Right cardiac atrium (tissue), 5 donors: ENCODE data around the gene TTC13. TPM values are rescaled to one million over a fixed set of nuclear protein-coding genes. Genes with fewer than 3 reads are reported as not detected.
"Not testable (repeated sequence)": the region's sequence is repeated elsewhere in the genome, so short reads cannot be mapped to it uniquely, and the experiment has no call there.

ENCODE experiments used
- ATAC-seq, 2 donors: fragments of 200-7000 bp; cut with Tn5 transposase; one replicate each; pipeline versions ENCODE4 v1.8.0 to v1.9.1; 2020; ENCODE audit warnings: moderate library complexity in 2 of 2, mild to moderate bottlenecking in 1 of 2
- DNase-seq, 3 donors: peaks; one replicate each; pipeline ENCODE4 v3.0.0-alpha.2; 2020
- H3K27ac ChIP-seq: one replicate; pipeline ENCODE4 v1.5.1; 2013; ENCODE audit warnings: mild to moderate bottlenecking, low read length, control low read depth, moderate library complexity
- H3K27me3 ChIP-seq: one replicate; pipeline ENCODE4 v1.6.1; 2013; ENCODE audit not compliant: control insufficient read depth, insufficient read depth
- H3K4me1 ChIP-seq: one replicate; pipeline ENCODE4 v1.6.1; 2013; ENCODE audit warnings: low read length; ENCODE audit not compliant: control insufficient read depth, insufficient read depth
- H3K4me3 ChIP-seq: one replicate; pipeline ENCODE4 v1.5.1; 2013; ENCODE audit warnings: low read length, control low read depth
- H3K9me3 ChIP-seq: one replicate; pipeline ENCODE4 v1.6.1; 2013; ENCODE audit warnings: low read length; ENCODE audit not compliant: control insufficient read depth
- WGBS: extraction: QIAGEN DNeasy Blood & Tissue Kit; methylation state at CpG from one replicate; pipeline ENCODE4 v1.1.7; 2013; 5-methylcytosine and 5-hydroxymethylcytosine counted together
- intact Hi-C, 4 donors: fragments of 100-400 bp; cut with DNase I; formaldehyde crosslinking; loops; one replicate each; pipeline versions ENCODE4 v1.11.0 to v1.14.0; 2022 to 2023
- polyA plus RNA-seq: library from polyadenylated mRNA; stranded (reverse); fragments of 200-250 nt; gene quantifications from one replicate; pipeline ENCODE4 v1.2.3, GENCODE V29; 2013
- total RNA-seq, 4 donors: library from RNA; stranded (reverse); fragmentation: NEBNext Ultra II Directional; extraction: Animal tissue kit (Norgen Biotek cat#: 25700); gene quantifications; one replicate each; pipeline ENCODE4 v1.2.1, GENCODE V29; 2021
- donor health status: healthy with polysubstance abuse.
- donor health status: DM: no; HTN: yes; CAD: no.
- donor health status: DM: no; HTN: no; CAD: no.
- donor health status: DM: no; HTN: yes; CAD: no; lungs with severe emphysema.
- donor health status: DM: yes; HTN: yes; CAD: no.

TTC13 gene
- total and polyA plus RNA-seq, 5 donors, result 4.5 to 8.6 (median 6.5) TPM

- no peak overlapping the region for H3K27ac ChIP-seq
- WGBS, result 91% methylated on average over 3 of the region's 3 CpGs
- intact Hi-C loops, result no loop called here
- H3K4me3 ChIP-seq, result no peak overlapping the region
- ATAC-seq (no peak), DNase-seq (no peak)
- no peaks in the 10 kb centered on the region for H3K27me3 ChIP-seq
- no peaks in the 10 kb centered on the region for H3K4me1 ChIP-seq
- H3K9me3 ChIP-seq, result no peaks in the 10 kb centered on the region
These were observed 8.8 kb upstream of the TTC13 start for GRCh38 chr1:230987448-230987847.

GRCh38 chr1:230986976-230987375, 8.3 kb upstream of the TTC13 start:
- no peaks in the 10 kb centered on the region for H3K9me3 ChIP-seq
- no peaks in the 10 kb centered on the region for H3K27me3 ChIP-seq
- 85% methylated on average over 7 of the region's 7 CpGs for WGBS
- DNase-seq (no peak), ATAC-seq (no peak)
- no peaks in the 10 kb centered on the region for H3K4me1 ChIP-seq
- no peak overlapping the region for H3K4me3 ChIP-seq
- no peak overlapping the region for H3K27ac ChIP-seq
- intact Hi-C loops, result no loop called here

- no peak for DNase-seq
- intact Hi-C loops, result no loop called here
These were observed 7.0 kb upstream of the TTC13 start for GRCh38 chr1:230985711-230986110.

DNA sequence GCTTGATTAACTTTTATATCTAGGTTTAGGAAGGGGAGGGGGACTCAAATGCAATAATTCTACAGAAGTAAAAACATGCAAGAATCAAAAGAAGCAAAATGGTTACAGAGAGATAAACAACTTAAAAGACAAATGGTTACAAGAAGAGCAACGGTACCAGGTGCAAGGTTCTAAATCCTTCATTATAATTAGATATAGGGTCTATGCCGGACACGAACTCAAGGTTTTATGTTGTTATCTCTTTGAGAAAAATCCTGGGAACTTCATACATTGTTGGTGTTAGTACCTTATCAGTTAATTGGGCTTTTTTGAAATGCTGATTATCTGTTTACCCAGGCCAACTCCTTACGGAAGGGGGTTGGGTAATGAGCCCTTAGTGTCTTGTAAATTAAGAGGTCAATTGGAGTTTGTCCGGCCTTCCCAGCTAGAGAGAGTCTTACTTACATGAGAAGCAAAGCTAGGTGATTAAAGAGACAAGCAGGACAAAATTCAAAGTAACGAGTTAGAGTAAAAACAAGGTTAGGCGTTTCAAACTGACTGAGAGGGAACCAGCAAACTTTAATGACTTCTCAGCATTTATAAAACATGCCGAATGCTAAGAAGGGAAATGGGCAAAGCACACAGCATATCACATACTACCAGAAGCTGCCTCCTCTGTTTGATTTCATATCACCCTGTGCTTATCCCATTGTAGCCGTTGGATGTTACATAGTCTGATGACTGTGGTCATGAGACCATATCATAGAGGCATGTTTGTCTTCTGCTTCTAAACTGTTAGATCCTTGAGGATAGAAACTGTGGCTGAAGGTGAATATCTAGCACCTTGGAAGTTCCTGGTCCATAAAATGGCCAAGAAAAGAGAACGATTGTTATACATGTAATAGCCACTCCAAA, 6.2 kb upstream of the TTC13 start:
- H3K27me3 ChIP-seq, ATAC-seq, DNase-seq, H3K9me3 ChIP-seq, H3K27ac ChIP-seq, intact Hi-C loops, H3K4me3 ChIP-seq, H3K4me1 ChIP-seq: not testable (repeated sequence)
- WGBS, result 72% methylated on average over 10 of the region's 10 CpGs

More at GRCh38 chr1:230985711-230986110, 7.0 kb upstream of the TTC13 start:
- Histone ChIP-seq H3K4me1 (no peaks in the 10 kb centered on the region), H3K27me3 (no peaks in the 10 kb centered on the region), H3K27ac (no peak overlapping the region), H3K4me3 (no peak overlapping the region), H3K9me3 (no peaks in the 10 kb centered on the region)
- no peak for ATAC-seq
- 95% methylated on average over 6 of the region's 6 CpGs for WGBS

- WGBS, result 87% methylated on average over 5 of the region's 5 CpGs
- H3K27me3 ChIP-seq, result no peaks in the 10 kb centered on the region
- no peak for ATAC-seq
- no peak overlapping the region for H3K27ac ChIP-seq
- intact Hi-C loops, result no loop called here
- no peak overlapping the region for H3K4me3 ChIP-seq
- no peak for DNase-seq
- H3K9me3 ChIP-seq, result no peaks in the 10 kb centered on the region
- no peaks in the 10 kb centered on the region for H3K4me1 ChIP-seq
These were observed 5.2 kb upstream of the TTC13 start for GRCh38 chr1:230983811-230984210.

DNA sequence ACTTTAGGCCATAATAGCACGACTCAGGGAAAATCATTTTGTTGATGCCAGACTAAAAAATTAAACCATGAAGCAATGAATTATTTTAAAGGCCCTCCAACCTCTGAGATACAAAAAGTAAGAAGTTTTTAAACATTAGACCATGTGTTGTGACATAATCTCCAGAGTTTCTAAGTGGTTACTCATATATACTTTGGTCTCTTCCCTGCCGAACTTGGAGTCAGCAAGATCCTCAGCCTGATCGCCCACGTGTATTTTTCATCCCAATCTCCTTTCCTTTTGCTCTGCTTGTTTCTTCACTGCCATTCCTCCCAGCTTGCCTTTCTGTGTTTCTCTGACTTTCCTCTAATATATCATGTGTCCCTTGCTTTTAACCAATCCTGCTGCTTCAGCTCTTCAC, 4.0 kb upstream of the TTC13 start:
- H3K4me3 ChIP-seq, result no peak overlapping the region
- WGBS, result 76% methylated on average over 4 of the region's 4 CpGs

DNA sequence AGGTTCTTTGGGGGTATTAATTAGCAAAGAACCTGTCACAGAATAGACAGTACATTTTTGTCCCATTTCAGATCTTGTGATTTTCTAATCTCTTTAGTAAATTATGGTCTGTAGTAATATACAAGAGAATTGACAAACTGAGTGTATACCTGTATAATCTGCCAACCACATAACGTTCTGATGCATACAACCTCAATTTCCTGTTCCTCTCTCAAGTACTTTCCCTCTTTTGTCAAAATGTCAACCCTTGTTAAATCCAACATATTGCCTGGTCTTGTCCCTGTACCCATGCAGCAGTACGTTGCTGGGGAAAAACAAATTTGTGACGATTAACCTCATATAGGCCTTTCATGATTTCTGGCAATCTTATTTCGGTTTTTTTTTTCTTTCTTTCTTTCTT, 1.3 kb upstream of the TTC13 start:
- no peak overlapping the region for H3K27ac ChIP-seq
- H3K4me3 ChIP-seq, result peak overlapping the region; percentile 84
- no peaks in the 10 kb centered on the region for H3K4me1 ChIP-seq
- no peaks in the 10 kb centered on the region for H3K27me3 ChIP-seq
- ATAC-seq (no peak), DNase-seq (no peak)
- 76% methylated on average over 4 of the region's 4 CpGs for WGBS
- intact Hi-C loops, result no loop called here
- no peaks in the 10 kb centered on the region for H3K9me3 ChIP-seq

More for the DNA sequence above, 4.0 kb upstream of the TTC13 start:
- no peaks in the 10 kb centered on the region for H3K27me3 ChIP-seq
- DNase-seq, result no peak
- no peaks in the 10 kb centered on the region for H3K9me3 ChIP-seq
- H3K4me1 ChIP-seq, result no peaks in the 10 kb centered on the region
- ATAC-seq, result no peak
- H3K27ac ChIP-seq, result no peak overlapping the region
- intact Hi-C loops, result no loop called here

DNA sequence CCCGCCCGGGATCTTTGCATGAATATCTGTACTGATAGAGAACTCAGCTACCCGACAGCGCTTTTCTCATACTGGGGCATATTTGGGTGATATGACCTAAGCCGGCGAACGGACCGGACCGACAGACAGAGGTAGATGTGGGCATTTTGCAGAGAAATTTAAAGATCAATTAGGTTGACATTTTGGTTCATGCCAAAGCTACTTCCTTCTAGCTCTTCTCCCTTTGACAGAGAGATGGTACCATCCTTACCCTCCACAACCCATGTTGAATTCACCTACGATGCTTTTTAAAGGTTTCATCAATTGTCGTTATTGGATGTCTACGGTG, 692 bp upstream of the TTC13 start:
- 6% methylated on average over 12 of the region's 12 CpGs for WGBS
- intact Hi-C loops, result no loop called here
- ATAC-seq (no peak), DNase-seq (no peak)
- no peaks in the 10 kb centered on the region for H3K4me1 ChIP-seq
- H3K4me3 ChIP-seq, result peak overlapping the region; percentile 84
- no peaks in the 10 kb centered on the region for H3K9me3 ChIP-seq
- no peaks in the 10 kb centered on the region for H3K27me3 ChIP-seq
- H3K27ac ChIP-seq, result peak overlapping the region; percentile 79

DNA sequence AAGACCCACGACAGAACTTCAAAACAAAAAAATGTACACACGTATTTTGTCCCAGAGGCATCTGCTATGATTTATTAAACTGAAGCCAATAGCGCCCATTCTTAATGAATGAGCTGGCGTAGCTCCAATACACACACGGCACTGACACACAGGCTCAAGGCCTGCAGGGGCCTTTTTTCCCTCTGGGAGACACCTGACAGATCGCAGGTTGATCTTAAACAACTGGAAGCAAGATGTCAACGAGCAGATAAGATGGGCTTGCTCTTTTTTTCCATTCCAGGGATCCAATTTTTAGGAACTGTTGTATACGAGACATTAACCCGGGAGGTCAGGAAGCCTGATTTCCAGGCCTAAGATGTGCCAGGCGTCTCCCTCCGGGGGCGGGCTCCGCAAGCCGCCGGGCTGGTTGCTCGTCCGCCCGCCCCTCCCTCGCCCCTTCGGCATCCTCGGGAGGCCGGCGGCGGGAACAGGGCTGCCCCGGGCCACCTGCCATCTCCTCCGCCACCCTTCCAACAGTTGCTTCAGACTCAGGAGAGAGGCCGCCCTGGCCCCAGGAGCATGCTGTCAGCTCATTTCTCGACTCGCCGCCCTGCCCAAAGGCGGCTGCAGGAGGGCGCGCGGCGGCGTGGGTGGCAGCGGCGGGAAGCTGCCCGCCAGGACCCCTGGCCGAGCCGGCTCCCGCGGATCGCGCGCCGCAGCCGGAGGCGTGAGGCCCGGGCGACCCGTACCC, 735 bp downstream of the TTC13 start:
- Histone ChIP-seq H3K4me1 (no peaks in the 10 kb centered on the region), H3K4me3 (peak overlapping the region; percentile 84), H3K27me3 (no peaks in the 10 kb centered on the region), H3K27ac (peak overlapping the region; percentile 46), H3K9me3 (no peaks in the 10 kb centered on the region)
- DNase-seq (peak; percentile 49 to 73 (median 71)), ATAC-seq (peak in 1 of 2 donors; percentile 5)
- intact Hi-C loops, result no loop called here
- 2% methylated on average over 52 of the region's 52 CpGs for WGBS

- no peaks in the 10 kb centered on the region for H3K27me3 ChIP-seq
- intact Hi-C loops, result no loop called here
- peak overlapping the region; percentile 38 for H3K27ac ChIP-seq
- no peaks in the 10 kb centered on the region for H3K4me1 ChIP-seq
- ATAC-seq, result no peak
- no peak for DNase-seq
- WGBS, result 64% methylated on average over 14 of the region's 14 CpGs
- H3K4me3 ChIP-seq, result peak overlapping the region; percentile 84
- H3K9me3 ChIP-seq, result no peaks in the 10 kb centered on the region
These were observed 1.6 kb downstream of the TTC13 start for GRCh38 chr1:230976825-230977747.
